ENCODE results near the gene ATP2C1. TPM values are rescaled to one million over a fixed set of nuclear protein-coding genes. Genes with fewer than 3 reads are reported as not detected.

ATP2C1 gene
- total and polyA plus RNA-seq, 2 donors (not counting 1 experiment from before 2014, with no cell fraction given): 111 to 196 TPM

DNA sequence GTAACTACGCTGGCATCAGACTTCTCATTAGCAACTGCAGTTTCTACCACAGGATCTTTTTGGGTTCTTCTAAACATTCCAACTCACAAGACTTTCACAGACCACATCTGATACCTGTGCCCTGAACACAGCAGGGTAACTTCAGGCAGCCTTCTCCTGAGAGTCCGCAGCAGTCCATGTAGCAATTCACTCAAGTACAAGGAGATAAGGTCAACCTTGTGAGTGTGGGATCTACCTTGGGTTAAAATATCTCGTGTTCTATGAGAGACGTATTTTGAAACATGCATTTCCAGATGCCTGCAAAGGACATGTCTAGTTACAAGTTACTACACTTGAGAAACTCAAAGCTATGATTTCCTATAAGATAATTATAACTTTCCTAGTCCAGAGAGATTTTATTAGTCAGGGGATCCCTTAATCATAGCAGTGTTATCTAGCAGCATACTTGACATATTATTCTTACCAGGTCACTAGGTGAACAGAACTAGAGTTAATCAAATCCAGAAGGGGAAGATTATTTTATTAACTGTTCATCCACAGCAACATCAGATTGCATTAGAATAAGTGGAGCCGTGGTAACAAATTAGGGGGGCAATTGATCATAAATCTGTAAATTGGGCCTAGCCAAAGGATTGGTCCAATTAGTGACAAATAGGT lies 66.4 kb downstream of the ATP2C1 start:
- peak in 1 of 2 donors; percentile 61 for DNase-seq (ENCODE audit: low read depth in 2 of 2)

DNA sequence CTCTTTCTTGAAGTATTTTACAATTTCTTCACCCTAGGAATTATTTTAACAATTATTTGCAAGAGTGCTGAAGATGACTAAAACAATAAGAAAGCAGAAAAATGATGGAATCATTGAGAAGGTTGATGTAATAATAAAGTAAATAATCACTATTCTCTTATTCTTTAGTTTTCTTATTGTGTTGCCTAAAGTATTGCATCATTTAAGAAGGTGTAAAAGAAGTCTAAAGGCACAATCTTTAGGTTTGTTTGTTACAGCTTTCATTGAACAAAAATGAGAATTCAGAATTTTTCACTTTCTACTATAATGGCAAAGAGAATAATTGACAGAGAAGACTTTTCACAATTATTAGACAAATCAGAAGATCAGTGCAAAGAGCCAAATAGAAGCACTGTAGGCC lies 67.6 kb downstream of the ATP2C1 start:
- no peaks in the 10 kb centered on the region for H3K79me2 ChIP-seq (ENCODE audit: control insufficient read depth, insufficient read depth, low read length)

More for the DNA sequence above, 66.4 kb downstream of the ATP2C1 start:
- no peak overlapping the region for H3K27ac ChIP-seq (ENCODE audit: insufficient read depth, low read length)
- TF ChIP-seq, protein P1, sequence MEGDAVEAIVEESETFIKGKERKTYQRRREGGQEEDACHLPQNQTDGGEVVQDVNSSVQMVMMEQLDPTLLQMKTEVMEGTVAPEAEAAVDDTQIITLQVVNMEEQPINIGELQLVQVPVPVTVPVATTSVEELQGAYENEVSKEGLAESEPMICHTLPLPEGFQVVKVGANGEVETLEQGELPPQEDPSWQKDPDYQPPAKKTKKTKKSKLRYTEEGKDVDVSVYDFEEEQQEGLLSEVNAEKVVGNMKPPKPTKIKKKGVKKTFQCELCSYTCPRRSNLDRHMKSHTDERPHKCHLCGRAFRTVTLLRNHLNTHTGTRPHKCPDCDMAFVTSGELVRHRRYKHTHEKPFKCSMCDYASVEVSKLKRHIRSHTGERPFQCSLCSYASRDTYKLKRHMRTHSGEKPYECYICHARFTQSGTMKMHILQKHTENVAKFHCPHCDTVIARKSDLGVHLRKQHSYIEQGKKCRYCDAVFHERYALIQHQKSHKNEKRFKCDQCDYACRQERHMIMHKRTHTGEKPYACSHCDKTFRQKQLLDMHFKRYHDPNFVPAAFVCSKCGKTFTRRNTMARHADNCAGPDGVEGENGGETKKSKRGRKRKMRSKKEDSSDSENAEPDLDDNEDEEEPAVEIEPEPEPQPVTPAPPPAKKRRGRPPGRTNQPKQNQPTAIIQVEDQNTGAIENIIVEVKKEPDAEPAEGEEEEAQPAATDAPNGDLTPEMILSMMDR (conservative IDR thresholded peaks at IDR 0.05 in 1 of 2, IDR thresholded peaks at IDR 0.05 in 1 of 2; ENCODE audit: low read depth in 1 of 2, low read length in 2 of 2): no peak
- TF ChIP-seq EZH2 (IDR thresholded peaks at IDR 0.05; ENCODE audit: low read length, missing control alignments): no peak
- peaks cover 3% of the 10 kb centered on the region for H3K4me1 ChIP-seq (ENCODE audit: control insufficient read depth, extremely low read depth, insufficient read depth, low read length)
- H3K27me3 ChIP-seq (ENCODE audit: control insufficient read depth, insufficient read depth, low read length): no peaks in the 10 kb centered on the region
- no peaks in the 10 kb centered on the region for H4K20me1 ChIP-seq (ENCODE audit: control insufficient read depth, extremely low read depth, insufficient read depth, low read length)
- no peak overlapping the region for H2AFZ ChIP-seq (ENCODE audit: low read length)
- no peak overlapping the region for H3K4me3 ChIP-seq (replicated peaks in 1 of 4; ENCODE audit: control extremely low read depth in 1 of 4, insufficient read depth in 1 of 4, low read depth in 3 of 4, low read length in 4 of 4)
- H3K9me3 ChIP-seq (ENCODE audit: control insufficient read depth, insufficient read depth, low read depth, low read length): no peaks in the 10 kb centered on the region
- H3K4me2 ChIP-seq (ENCODE audit: extremely low read depth, insufficient read depth, low read length): no peak overlapping the region
- H3K79me2 ChIP-seq (ENCODE audit: control insufficient read depth, insufficient read depth, low read length): no peaks in the 10 kb centered on the region
- peaks cover under 1% of the 10 kb centered on the region for H3K36me3 ChIP-seq (ENCODE audit: control insufficient read depth, insufficient read depth, low read length)
- no peak overlapping the region for H3K9ac ChIP-seq (ENCODE audit: insufficient read depth, low read length)

DNA sequence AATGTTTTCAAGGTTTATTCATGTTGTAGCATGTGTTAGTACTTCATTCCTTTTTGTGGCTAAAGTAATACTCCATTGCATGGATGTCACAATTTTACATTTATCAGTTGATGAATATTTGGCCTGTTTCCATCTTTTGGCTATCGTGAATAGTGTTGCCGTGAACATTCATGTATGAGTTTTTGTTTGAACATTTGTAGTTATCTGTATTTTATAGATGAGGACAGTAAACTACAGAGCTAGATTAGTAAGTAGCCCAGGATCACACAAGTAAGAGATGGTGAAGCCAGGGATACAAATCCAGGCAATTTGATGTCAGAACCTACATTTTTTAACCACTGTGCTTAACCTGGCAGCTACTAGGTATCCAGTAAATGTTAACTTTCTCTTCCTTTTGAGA lies 69.6 kb downstream of the ATP2C1 start:
- no peak overlapping the region for H3K9ac ChIP-seq (ENCODE audit: insufficient read depth, low read length)
- H3K79me2 ChIP-seq (ENCODE audit: control insufficient read depth, insufficient read depth, low read length): no peaks in the 10 kb centered on the region
- H3K27me3 ChIP-seq (ENCODE audit: control insufficient read depth, insufficient read depth, low read length): no peaks in the 10 kb centered on the region
- peak in 1 of 2 donors; percentile 58 for DNase-seq (ENCODE audit: low read depth in 2 of 2)
- no peak overlapping the region for H3K4me2 ChIP-seq (ENCODE audit: extremely low read depth, insufficient read depth, low read length)
- peaks cover 3% of the 10 kb centered on the region for H3K4me1 ChIP-seq (ENCODE audit: control insufficient read depth, extremely low read depth, insufficient read depth, low read length)
- TF ChIP-seq, protein P1 (conservative IDR thresholded peaks at IDR 0.05 in 1 of 2, IDR thresholded peaks at IDR 0.05 in 1 of 2; ENCODE audit: low read depth in 1 of 2, low read length in 2 of 2): no peak
- TF ChIP-seq EZH2 (IDR thresholded peaks at IDR 0.05; ENCODE audit: low read length, missing control alignments): no peak
- H3K36me3 ChIP-seq (ENCODE audit: control insufficient read depth, insufficient read depth, low read length): peaks cover 2% of the 10 kb centered on the region
- peak overlapping the region; percentile 59 for H3K27ac ChIP-seq (ENCODE audit: insufficient read depth, low read length)
- H2AFZ ChIP-seq (ENCODE audit: low read length): no peak overlapping the region
- no peaks in the 10 kb centered on the region for H4K20me1 ChIP-seq (ENCODE audit: control insufficient read depth, extremely low read depth, insufficient read depth, low read length)
- H3K4me3 ChIP-seq (replicated peaks in 1 of 4; ENCODE audit: control extremely low read depth in 1 of 4, insufficient read depth in 1 of 4, low read depth in 3 of 4, low read length in 4 of 4): no peak overlapping the region
- H3K9me3 ChIP-seq (ENCODE audit: control insufficient read depth, insufficient read depth, low read depth, low read length): no peaks in the 10 kb centered on the region

More for the DNA sequence above, 67.6 kb downstream of the ATP2C1 start:
- Histone ChIP-seq H3K27ac (ENCODE audit: insufficient read depth, low read length) (no peak overlapping the region), H3K9ac (ENCODE audit: insufficient read depth, low read length) (no peak overlapping the region), H3K36me3 (ENCODE audit: control insufficient read depth, insufficient read depth, low read length) (peaks cover 2% of the 10 kb centered on the region), H4K20me1 (ENCODE audit: control insufficient read depth, extremely low read depth, insufficient read depth, low read length) (no peaks in the 10 kb centered on the region), H3K4me1 (ENCODE audit: control insufficient read depth, extremely low read depth, insufficient read depth, low read length) (peaks cover 3% of the 10 kb centered on the region), H2AFZ (ENCODE audit: low read length) (no peak overlapping the region), H3K4me3 (replicated peaks in 1 of 4; ENCODE audit: control extremely low read depth in 1 of 4, insufficient read depth in 1 of 4, low read depth in 3 of 4, low read length in 4 of 4) (no peak overlapping the region), H3K27me3 (ENCODE audit: control insufficient read depth, insufficient read depth, low read length) (no peaks in the 10 kb centered on the region), H3K9me3 (ENCODE audit: control insufficient read depth, insufficient read depth, low read depth, low read length) (no peaks in the 10 kb centered on the region), H3K4me2 (ENCODE audit: extremely low read depth, insufficient read depth, low read length) (no peak overlapping the region)
- no peak for TF ChIP-seq EZH2 (IDR thresholded peaks at IDR 0.05; ENCODE audit: low read length, missing control alignments)
- TF ChIP-seq, protein P1 (conservative IDR thresholded peaks at IDR 0.05 in 1 of 2, IDR thresholded peaks at IDR 0.05 in 1 of 2; ENCODE audit: low read depth in 1 of 2, low read length in 2 of 2): no peak
- no peak for DNase-seq (ENCODE audit: low read depth in 2 of 2)
